HL-60 (cell line): ENCODE results near the gene UGT3A2.

Experiments
- POLR2AphosphoS5 ChIP-seq: IDR thresholded peaks from 2 replicates; pipeline ENCODE4 v1.6.1; 2012; ENCODE audit warnings: low read depth
- TF ChIP-seq, protein P1 (sequence below): IDR thresholded peaks from one replicate; pipeline ENCODE4 v1.5.1; 2011; ENCODE audit warnings: low read length, control low read depth, inconsistent platforms; ENCODE audit not compliant: insufficient read depth

DNA sequence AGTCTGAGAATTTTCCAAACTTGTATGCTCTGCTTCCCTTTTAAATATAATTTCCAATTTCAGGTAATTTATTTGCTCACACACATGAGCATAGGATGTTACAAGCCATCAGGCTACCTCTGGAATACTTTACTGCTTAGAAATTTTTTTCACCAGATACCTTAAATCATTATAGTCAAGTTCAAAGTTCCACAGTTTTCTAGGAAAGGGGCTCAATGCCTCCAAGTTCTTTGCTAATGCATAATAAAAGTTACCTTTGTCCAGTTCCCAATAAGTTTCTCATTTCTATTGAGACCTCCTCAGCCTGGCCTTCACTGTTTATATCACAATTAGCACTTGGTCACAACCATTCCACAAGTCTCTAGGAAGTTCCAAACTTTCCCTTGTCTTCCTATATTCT is 59.3 kb downstream of the UGT3A2 start:
- TF ChIP-seq, protein P1, sequence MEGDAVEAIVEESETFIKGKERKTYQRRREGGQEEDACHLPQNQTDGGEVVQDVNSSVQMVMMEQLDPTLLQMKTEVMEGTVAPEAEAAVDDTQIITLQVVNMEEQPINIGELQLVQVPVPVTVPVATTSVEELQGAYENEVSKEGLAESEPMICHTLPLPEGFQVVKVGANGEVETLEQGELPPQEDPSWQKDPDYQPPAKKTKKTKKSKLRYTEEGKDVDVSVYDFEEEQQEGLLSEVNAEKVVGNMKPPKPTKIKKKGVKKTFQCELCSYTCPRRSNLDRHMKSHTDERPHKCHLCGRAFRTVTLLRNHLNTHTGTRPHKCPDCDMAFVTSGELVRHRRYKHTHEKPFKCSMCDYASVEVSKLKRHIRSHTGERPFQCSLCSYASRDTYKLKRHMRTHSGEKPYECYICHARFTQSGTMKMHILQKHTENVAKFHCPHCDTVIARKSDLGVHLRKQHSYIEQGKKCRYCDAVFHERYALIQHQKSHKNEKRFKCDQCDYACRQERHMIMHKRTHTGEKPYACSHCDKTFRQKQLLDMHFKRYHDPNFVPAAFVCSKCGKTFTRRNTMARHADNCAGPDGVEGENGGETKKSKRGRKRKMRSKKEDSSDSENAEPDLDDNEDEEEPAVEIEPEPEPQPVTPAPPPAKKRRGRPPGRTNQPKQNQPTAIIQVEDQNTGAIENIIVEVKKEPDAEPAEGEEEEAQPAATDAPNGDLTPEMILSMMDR: no peak
- no peak for TF ChIP-seq POLR2AphosphoS5
